K562 (cell line): ENCODE results near the gene PSMC4. TPM values are rescaled to one million over a fixed set of nuclear protein-coding genes. Genes with fewer than 3 reads are reported as not detected.

Experiments
- ATAC-seq: fragments of 200-7000 bp; cut with Tn5 transposase; 3 replicates; pipeline ENCODE4 v1.9.1; 2020; ENCODE audit warnings: moderate library complexity
- BruUV-seq: library from RNA; stranded (reverse); fragments of 400-500 nt; replicated peaks from 2 replicates; lab custom pipeline; 2021; lab: Mats Ljungman, UMichigan
- CTCF ChIA-PET: fragments of 300-600 bp; formaldehyde crosslinking; extraction: SDS; loops from one replicate; lab custom pipeline; 2021; ENCODE audit warnings: low intra/inter-chr PET ratio; lab: Yijun Ruan, JAX
- POLR2A ChIA-PET: fragments of 300-600, 350-650 bp; sonication (Branson Sonifier 250); formaldehyde crosslinking; extraction: SDS; loops from one replicate; lab custom pipeline; 2021; ENCODE audit warnings: antibody characterized with exemption, inconsistent platforms; lab: Yijun Ruan, JAX
- DNase-seq, 4 experiments: peaks; one replicate each; pipeline versions ENCODE4 v3.0.0 to v3.0.0-alpha.2; 2011 to 2018; ENCODE audit warnings: low spot score in 3 of 4, mixed read lengths in 3 of 4; ENCODE audit errors: extremely low read depth in 1 of 4
- FAIRE-seq: peaks from 2 replicates; lab custom pipeline; 2011; peaks lifted over from hg19 to GRCh38; lab: Jason Lieb, UNC
- H2AFZ ChIP-seq: 2 replicates; pipeline ENCODE4 v1.6.0; 2011; ENCODE audit warnings: low read depth, low read length, control low read depth, inconsistent platforms
- H3K27ac ChIP-seq: fragments of 200-600 bp; 3 replicates; pipeline ENCODE4 v1.8.0; 2011; ENCODE audit warnings: low read depth, mild to moderate bottlenecking, control low read depth, inconsistent platforms, low read length, moderate library complexity, mixed read lengths; ENCODE audit errors: extremely low read depth
- H3K27me3 ChIP-seq, 2 experiments: fragments of 300-600 bp in 1 of 2; 2 replicates in 1 of 2; 3 replicates in 1 of 2; pipeline versions ENCODE4 v1.6.0 to v1.8.0; 2011; ENCODE audit warnings: inconsistent platforms in 2 of 2, low read length in 2 of 2, mild to moderate bottlenecking in 1 of 2, mixed read lengths in 1 of 2, moderate library complexity in 1 of 2; ENCODE audit not compliant: control insufficient read depth in 2 of 2, insufficient read depth in 2 of 2
- H3K36me3 ChIP-seq: fragments of 300-600 bp; 3 replicates; pipeline ENCODE4 v1.8.0; 2011; ENCODE audit warnings: mild to moderate bottlenecking, low read length, inconsistent platforms; ENCODE audit not compliant: control insufficient read depth, insufficient read depth
- H3K4me1 ChIP-seq, 2 experiments: fragments of 200-600 bp in 1 of 2; replicated peaks in 1 of 2; 2 replicates in 1 of 2; 3 replicates in 1 of 2; pipeline versions ENCODE4 v1.5.1 to v1.8.0; 2011; ENCODE audit warnings: inconsistent platforms in 2 of 2, low read length in 2 of 2, mild to moderate bottlenecking in 1 of 2, mixed read lengths in 1 of 2, moderate library complexity in 1 of 2; ENCODE audit not compliant: control insufficient read depth in 2 of 2, insufficient read depth in 2 of 2
- H3K4me2 ChIP-seq: 2 replicates; pipeline ENCODE4 v1.6.1; 2011; ENCODE audit warnings: low read length, control low read depth, inconsistent platforms, mixed read lengths; ENCODE audit not compliant: insufficient read depth
- H3K4me3 ChIP-seq: fragments of 200-600 bp; sonication (generic), shearing (Covaris generic); 2 replicates; pipeline ENCODE4 v1.5.1; 2016; ENCODE audit warnings: control low read depth, inconsistent platforms
- H3K79me2 ChIP-seq: fragments of 200-600 bp; 3 replicates; pipeline ENCODE4 v1.8.0; 2011; ENCODE audit warnings: low read length, inconsistent platforms; ENCODE audit not compliant: control insufficient read depth, insufficient read depth
- H3K9ac ChIP-seq, 2 experiments: 2 replicates each; pipeline versions ENCODE4 v1.6.0 to v1.6.1; 2011; ENCODE audit warnings: low read depth in 2 of 2, low read length in 2 of 2, control low read depth in 1 of 2, inconsistent platforms in 1 of 2, mild to moderate bottlenecking in 1 of 2, mixed read lengths in 1 of 2; ENCODE audit not compliant: insufficient read depth in 1 of 2
- H3K9me1 ChIP-seq: one replicate; pipeline ENCODE4 v1.6.0; 2011; ENCODE audit warnings: inconsistent platforms, mild to moderate bottlenecking, low read length, moderate library complexity; ENCODE audit not compliant: control insufficient read depth, insufficient read depth
- H3K9me3 ChIP-seq: replicated peaks from 2 replicates; pipeline ENCODE4 v1.5.1; 2011; ENCODE audit warnings: low read depth, low read length, inconsistent platforms; ENCODE audit not compliant: control insufficient read depth, insufficient read depth
- H4K20me1 ChIP-seq: replicated peaks from 2 replicates; pipeline ENCODE4 v1.6.1; 2011; ENCODE audit warnings: low read length, inconsistent platforms, mixed read lengths; ENCODE audit not compliant: control insufficient read depth, insufficient read depth
- CBX5 ChIP-seq: IDR thresholded peaks from 2 replicates; pipeline ENCODE4 v1.6.1; 2014; ENCODE audit warnings: low read depth, borderline replicate concordance
- ETV6 ChIP-seq, 3 experiments: fragments of 150-350 bp in 1 of 3; sonication (generic) in 1 of 3; formaldehyde crosslinking in 1 of 3; IDR thresholded peaks; 2 replicates each; pipeline versions ENCODE4 v1.6.1 to v1.8.0; 2014 to 2022; ENCODE audit warnings: borderline replicate concordance in 2 of 3, low read depth in 2 of 3, antibody characterized with exemption in 1 of 3, low read length in 1 of 3, mild to moderate bottlenecking in 1 of 3, missing genetic modification reagents in 1 of 3
- GATA2 ChIP-seq: sonication (generic); formaldehyde crosslinking; IDR thresholded peaks from 2 replicates; pipeline ENCODE4 v1.4.0; 2020; ENCODE audit warnings: mild to moderate bottlenecking, missing genetic modification reagents
- GATAD2B ChIP-seq: fragments of 450-650 bp; IDR thresholded peaks from 2 replicates; pipeline ENCODE4 v1.6.1; 2017; ENCODE audit warnings: mild to moderate bottlenecking, borderline replicate concordance
- MBD1 ChIP-seq: fragments of 250-450 bp; sonication (Bioruptor Pico); IDR thresholded peaks from 2 replicates; pipeline ENCODE4 v1.8.0; 2022; ENCODE audit warnings: inconsistent platforms
- MTA2 ChIP-seq: fragments of 450-650 bp; IDR thresholded peaks from 2 replicates; pipeline ENCODE4 v1.6.1; 2016; ENCODE audit warnings: low read depth
- NR4A1 ChIP-seq, 2 experiments: fragments of 250-450 bp in 1 of 2; fragments of 450-650 bp in 1 of 2; sonication (Bioruptor Pico) in 1 of 2; IDR thresholded peaks; 2 replicates each; pipeline versions ENCODE4 v1.4.0 to v1.6.1; 2016 to 2020; ENCODE audit warnings: mild to moderate bottlenecking in 2 of 2, missing compliant biosample characterization in 1 of 2, missing genetic modification characterization in 1 of 2, moderate library complexity in 1 of 2
- PPARD ChIP-seq: fragments of 250-450 bp; sonication (Bioruptor Pico); IDR thresholded peaks from 2 replicates; pipeline ENCODE4 v1.8.0; 2022; ENCODE audit warnings: inconsistent platforms, mild to moderate bottlenecking, moderate library complexity
- SMARCB1 ChIP-seq: IDR thresholded peaks from 2 replicates; pipeline ENCODE4 v1.6.1; 2011; ENCODE audit warnings: improper control_type of control experiment, low read depth; ENCODE audit not compliant: insufficient read length
- SNIP1 ChIP-seq: fragments of 450-650 bp; IDR thresholded peaks from 2 replicates; pipeline ENCODE4 v1.7.1; 2017; ENCODE audit warnings: low read depth, mild to moderate bottlenecking
- TRIM24 ChIP-seq, 2 experiments: fragments of 450-650 bp; IDR thresholded peaks; 2 replicates each; pipeline ENCODE4 v1.6.1; 2016
- XRCC5 ChIP-seq: fragments of 200-400 bp; formaldehyde crosslinking; IDR thresholded peaks from 2 replicates; pipeline ENCODE4 v1.6.1; 2017; ENCODE audit warnings: low read depth, mild to moderate bottlenecking, low read length
- ZFP1 ChIP-seq: fragments of 450-650 bp; formaldehyde crosslinking; IDR thresholded peaks from 2 replicates; pipeline ENCODE4 v1.4.0; 2020; ENCODE audit warnings: mild to moderate bottlenecking, mixed read lengths
- ZNF583 ChIP-seq: fragments of 250-450 bp; sonication (Bioruptor Pico); IDR thresholded peaks from 2 replicates; pipeline ENCODE4 v1.4.0; 2020
- in situ Hi-C: fragments of 300-500 bp; cut with MboI; formaldehyde crosslinking; loops from 4 replicates; pipeline ENCODE4 v1.15.0; 2018; ENCODE audit warnings: inconsistent platforms, mixed read lengths
- intact Hi-C: fragments of 100-400 bp; cut with micrococcal nuclease; formaldehyde crosslinking; loops from 2 replicates; pipeline ENCODE4 v1.14.2; 2022
- polyA plus RNA-seq, 8 experiments: library from polyadenylated mRNA; depleted of rRNA in 4 of 8; stranded (reverse) in 5 of 8; unstranded in 3 of 8; fragments of >200 nt; fragmentation: Nextera tagmentation in 2 of 8; fragmentation: Illumina TruSeq in 1 of 8; extraction: Ambion mirVana in 2 of 8; extraction: Trizol in 1 of 8; gene quantifications; 2 replicates each; pipeline versions ENCODE4 v1.2.1 to v1.2.3, GENCODE V29; 2011 to 2014; ENCODE audit warnings: inconsistent platforms in 1 of 8, missing spikeins in 1 of 8
- total RNA-seq, 7 experiments: library from RNA; depleted of rRNA in 6 of 7; stranded (reverse); fragments of >200 nt in 6 of 7; fragmentation: Illumina TruSeq in 2 of 7; extraction: Trizol in 2 of 7; gene quantifications; 2 replicates each; pipeline versions ENCODE4 v1.2.1 to v1.2.3, GENCODE V29; 2011 to 2021; ENCODE audit warnings: low replicate concordance in 1 of 7
- TF ChIP-seq, protein P1 (sequence below): fragments of 250-450 bp; sonication (Bioruptor Pico); IDR thresholded peaks from 2 replicates; pipeline ENCODE4 v1.5.0; 2021; ENCODE audit warnings: mild to moderate bottlenecking, borderline replicate concordance
- TF ChIP-seq, protein P2 (sequence below): sonication (generic); formaldehyde crosslinking; IDR thresholded peaks from 2 replicates; pipeline ENCODE4 v1.8.0; 2022; ENCODE audit warnings: missing genetic modification reagents, mild to moderate bottlenecking, moderate library complexity, borderline replicate concordance

Gene PSMC4
- total and polyA plus RNA-seq, 9 of the 15 experiments (the other 6 are each of a cell fraction or from before 2014, with no cell fraction given), result 45.9 to 475 (median 142) TPM

- TF ChIP-seq ZNF583 (CRISPR knock-in tag) (no peak), CBX5 (peak; percentile 58; the same call in 1 of the 2 replicates), PPARD (no peak), MTA2 (no peak), GATAD2B (no peak), TRIM24 (IDR thresholded peaks at IDR 0.05) (no peak)
Observed at GRCh38 chr19:39993605-39994004, 22.6 kb downstream of the PSMC4 start (continued).

DNA sequence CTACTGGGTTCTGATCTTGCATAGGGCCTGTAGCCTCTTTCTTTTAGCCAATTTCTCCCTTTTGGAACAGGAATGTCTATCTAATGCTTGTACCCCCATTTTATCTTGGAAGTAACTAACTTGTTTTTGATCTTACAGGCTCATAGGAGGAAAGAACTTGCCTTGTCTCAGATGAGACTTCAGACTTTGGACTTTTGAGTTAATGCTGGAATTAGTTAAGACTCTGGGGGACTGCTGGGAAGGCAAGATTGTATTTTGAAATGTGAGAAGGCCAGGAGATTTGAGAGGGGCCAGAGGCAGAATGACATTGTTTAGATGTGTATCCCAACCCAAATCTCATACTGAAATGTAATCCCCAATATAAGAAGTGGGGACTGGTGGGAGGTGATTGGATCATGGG, 23.4 kb downstream of the PSMC4 start:
- in situ Hi-C loops, result no loop called here
- ATAC-seq (no peak), DNase-seq (no peak), FAIRE-seq (no peak)
- intact Hi-C loops, result no loop called here
- Histone ChIP-seq H3K79me2 (peaks cover 24% of the 10 kb centered on the region), H3K4me2 (no peak overlapping the region), H3K4me3 (no peak overlapping the region), H3K27ac (no peak overlapping the region), H3K9me3 (peaks cover 2% of the 10 kb centered on the region), H3K27me3 (no peaks in the 10 kb centered on the region), H3K4me1 (peaks cover 4 to 12% of the 10 kb centered on the region in 2 experiments; a peak in 3 of 5 replicates), H3K9ac (no peak overlapping the region), H4K20me1 (no peaks in the 10 kb centered on the region), H2AFZ (no peak overlapping the region), H3K36me3 (no peaks in the 10 kb centered on the region), H3K9me1 (no peaks in the 10 kb centered on the region)
- BruUV-seq, result no TSS peak
- POLR2A ChIA-PET, result interaction anchor here (0.7 kb wide), 1 partner anchor 708 kb away, joined by 3 read pairs; no protein-coding TSS in a partner anchor
- CTCF ChIA-PET, result no interaction called here
- TF ChIP-seq ETV6 (IDR thresholded peaks at IDR 0.05; ENCODE audit: borderline replicate concordance in 1 of 2, low read depth in 2 of 2, low read length in 1 of 2), result no peak
- no peak for TF ChIP-seq ETV6 (CRISPR knock-in tag; IDR thresholded peaks at IDR 0.05; ENCODE audit: borderline replicate concordance)
- no peak for TF ChIP-seq MBD1 (CRISPR knock-in tag)
- TF ChIP-seq XRCC5, result no peak
- TF ChIP-seq SNIP1, result no peak
- TF ChIP-seq GATA2 (CRISPR knock-in tag), result no peak
- TF ChIP-seq, protein P1, sequence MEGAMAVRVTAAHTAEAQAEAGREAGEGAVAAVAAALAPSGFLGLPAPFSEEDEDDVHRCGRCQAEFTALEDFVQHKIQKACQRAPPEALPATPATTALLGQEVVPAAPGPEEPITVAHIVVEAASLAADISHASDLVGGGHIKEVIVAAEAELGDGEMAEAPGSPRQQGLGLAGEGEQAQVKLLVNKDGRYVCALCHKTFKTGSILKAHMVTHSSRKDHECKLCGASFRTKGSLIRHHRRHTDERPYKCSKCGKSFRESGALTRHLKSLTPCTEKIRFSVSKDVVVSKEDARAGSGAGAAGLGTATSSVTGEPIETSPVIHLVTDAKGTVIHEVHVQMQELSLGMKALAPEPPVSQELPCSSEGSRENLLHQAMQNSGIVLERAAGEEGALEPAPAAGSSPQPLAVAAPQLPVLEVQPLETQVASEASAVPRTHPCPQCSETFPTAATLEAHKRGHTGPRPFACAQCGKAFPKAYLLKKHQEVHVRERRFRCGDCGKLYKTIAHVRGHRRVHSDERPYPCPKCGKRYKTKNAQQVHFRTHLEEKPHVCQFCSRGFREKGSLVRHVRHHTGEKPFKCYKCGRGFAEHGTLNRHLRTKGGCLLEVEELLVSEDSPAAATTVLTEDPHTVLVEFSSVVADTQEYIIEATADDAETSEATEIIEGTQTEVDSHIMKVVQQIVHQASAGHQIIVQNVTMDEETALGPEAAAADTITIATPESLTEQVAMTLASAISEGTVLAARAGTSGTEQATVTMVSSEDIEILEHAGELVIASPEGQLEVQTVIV (CRISPR knock-in tag), result no peak
- no peak for TF ChIP-seq SMARCB1
- TF ChIP-seq, protein P2, sequence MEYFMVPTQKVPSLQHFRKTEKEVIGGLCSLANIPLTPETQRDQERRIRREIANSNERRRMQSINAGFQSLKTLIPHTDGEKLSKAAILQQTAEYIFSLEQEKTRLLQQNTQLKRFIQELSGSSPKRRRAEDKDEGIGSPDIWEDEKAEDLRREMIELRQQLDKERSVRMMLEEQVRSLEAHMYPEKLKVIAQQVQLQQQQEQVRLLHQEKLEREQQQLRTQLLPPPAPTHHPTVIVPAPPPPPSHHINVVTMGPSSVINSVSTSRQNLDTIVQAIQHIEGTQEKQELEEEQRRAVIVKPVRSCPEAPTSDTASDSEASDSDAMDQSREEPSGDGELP (CRISPR knock-in tag), result no peak
- no peak for TF ChIP-seq ZFP1
- no peak for TF ChIP-seq NR4A1 (CRISPR knock-in tag; IDR thresholded peaks at IDR 0.05)
- TF ChIP-seq NR4A1 (tag; IDR thresholded peaks at IDR 0.05), result no peak
